Fibroblast of skin of back (primary cell): ENCODE data around the gene DEPDC5.

Experiments
- DNase-seq: peaks from one replicate; pipeline ENCODE4 v3.0.0-alpha.2; 2013

Gene DEPDC5

DNA sequence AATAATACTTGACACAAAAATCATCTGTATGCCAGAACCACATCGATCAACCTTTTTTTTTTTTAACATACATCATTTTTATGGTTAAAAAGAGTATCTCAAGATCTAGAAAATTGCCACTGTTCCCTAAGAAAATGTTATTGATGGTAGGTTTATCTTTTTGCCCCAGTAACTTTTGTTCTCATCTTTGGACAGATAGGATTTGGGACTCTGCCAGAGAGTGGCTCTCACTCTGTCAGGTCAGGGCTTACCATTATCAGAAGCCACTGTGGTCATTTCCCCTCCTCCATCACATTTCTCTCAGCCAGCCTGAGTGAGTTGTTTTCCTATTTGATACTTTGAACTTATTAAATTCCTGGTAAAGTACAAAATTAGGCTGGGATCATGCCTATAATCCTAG, 142.7 kb downstream of the DEPDC5 start:
- DNase-seq: no peak

DNA sequence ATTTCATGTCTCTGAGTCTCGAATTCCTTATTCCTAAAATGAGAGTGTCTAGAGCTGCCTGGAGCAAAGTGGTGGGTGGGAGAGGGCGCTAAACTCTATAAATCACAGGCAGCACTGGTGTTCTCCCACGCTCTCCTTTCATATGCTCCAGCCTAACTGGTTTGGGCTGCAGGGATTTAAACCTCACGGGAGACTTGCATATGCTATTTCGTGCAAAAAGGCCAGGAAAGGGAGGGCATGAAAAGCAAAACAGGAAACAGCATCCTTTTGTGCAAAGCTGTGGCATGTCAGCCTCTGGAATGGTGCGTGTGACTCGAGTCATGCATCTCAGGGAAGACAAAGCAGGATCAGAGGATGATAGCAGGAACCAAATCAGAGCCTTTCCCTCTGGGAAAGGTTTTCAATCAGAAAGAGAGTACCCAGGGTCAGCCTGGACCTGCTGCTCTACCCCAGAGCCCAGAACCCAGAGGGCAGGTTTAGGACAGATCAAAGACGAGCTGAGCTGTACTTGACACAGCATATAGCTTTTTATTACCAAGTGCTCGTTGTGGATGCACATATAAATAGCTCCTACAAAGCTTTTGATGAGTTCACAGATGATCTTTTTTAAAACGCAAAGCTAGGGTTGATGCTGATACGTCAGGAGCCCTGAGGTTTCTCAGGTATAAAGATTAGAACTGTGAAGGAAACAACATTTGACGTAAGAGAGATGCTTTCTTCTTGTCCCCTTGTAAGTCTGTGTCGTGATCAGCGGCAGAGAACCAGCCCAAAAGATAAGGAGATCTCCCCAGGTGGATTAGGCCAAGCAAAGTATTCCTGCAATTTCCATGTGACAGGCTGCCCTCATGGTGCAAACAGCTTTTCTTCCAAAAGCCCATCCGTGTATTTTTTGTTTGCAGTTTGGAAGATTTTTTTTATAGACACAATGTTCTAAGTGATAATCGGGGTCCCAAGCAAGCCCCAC, 144.3 kb downstream of the DEPDC5 start:
- peak; percentile 69 for DNase-seq

- no peak for DNase-seq
Observed at GRCh38 chr22:31898926-31899325, 145.1 kb downstream of the DEPDC5 start.

- DNase-seq: no peak
Observed at GRCh38 chr22:31899669-31900068, 145.8 kb downstream of the DEPDC5 start.

- DNase-seq: no peak
Observed at GRCh38 chr22:31901388-31902137, 147.7 kb downstream of the DEPDC5 start.

DNA sequence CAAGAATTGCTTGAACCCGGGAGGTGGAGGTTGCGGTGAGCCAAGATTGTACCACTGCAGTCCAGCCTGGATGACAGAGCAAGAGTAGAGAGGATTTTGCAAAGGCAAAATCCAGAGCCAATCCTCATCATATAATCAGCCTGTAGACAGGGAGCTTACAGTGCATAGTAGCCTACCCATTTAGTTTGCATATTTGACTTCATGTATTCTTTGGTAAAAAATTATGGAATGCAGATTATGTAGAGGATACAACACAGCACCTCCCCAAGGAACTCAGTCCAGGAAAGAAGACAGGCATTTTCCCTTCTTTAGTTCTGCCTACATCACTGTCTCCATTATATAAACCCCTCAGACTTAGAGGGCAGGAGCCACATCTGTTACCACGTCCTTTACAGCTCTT, 150.8 kb downstream of the DEPDC5 start:
- DNase-seq: no peak

DNA sequence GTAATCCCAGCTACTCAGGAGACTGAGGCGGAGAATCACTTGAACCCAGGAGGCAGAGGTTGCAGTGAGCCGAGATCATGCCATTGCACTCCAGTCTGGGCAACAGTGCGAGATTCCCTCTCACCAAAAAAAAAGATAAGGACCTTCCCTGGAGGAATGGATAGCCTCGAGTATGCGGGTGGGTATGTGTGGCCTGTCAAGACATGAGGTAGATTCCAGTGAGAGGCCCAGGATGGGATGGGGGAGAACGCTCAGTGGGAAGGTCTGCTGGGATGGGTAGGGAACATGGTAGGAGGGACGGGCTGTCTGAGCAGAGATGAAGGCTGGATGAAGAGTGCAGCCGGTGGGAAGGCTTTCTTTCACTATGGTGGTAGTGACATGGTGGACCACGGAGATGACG, 151.5 kb downstream of the DEPDC5 start:
- no peak for DNase-seq

DNA sequence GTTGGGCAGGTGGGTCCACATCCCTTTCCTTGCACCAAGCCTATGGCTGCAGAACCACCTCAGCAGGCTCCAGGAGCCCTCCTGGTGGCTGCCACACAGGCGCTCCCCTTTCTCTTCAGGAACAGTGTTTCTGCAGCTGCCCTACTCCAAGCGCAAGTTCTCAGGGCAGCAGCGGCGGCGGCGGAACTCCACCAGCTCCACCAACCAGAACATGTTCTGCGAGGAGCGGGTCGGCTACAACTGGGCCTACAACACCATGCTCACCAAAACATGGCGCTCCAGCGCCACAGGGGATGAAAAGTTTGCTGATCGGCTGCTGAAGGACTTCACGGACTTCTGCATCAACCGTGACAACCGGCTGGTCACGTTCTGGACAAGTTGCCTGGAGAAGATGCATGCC, 152.3 kb downstream of the DEPDC5 start:
- no peak for DNase-seq

DNA sequence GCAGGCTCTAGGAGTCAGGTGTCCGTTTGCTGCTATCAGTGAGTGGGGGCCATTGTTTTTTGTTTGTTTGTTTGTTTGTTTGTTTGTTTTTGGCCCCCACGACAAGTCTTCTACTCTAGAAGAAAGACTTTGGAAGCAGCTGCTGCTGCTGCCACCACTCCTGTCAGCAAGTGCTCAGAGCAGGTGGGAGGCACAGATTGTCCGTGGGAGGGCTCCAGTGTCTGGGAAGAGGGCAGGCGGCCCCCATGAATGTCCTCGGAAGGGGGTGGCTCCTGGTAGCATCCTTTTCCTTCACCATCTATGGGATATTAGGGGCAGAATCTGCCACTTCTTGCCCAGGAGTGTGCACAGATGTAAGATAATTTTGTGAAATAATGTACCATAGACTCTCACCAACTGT, 152.8 kb downstream of the DEPDC5 start:
- DNase-seq: no peak

- no peak for DNase-seq
Observed at GRCh38 chr22:31909977-31910376, 156.2 kb downstream of the DEPDC5 start.

DNA sequence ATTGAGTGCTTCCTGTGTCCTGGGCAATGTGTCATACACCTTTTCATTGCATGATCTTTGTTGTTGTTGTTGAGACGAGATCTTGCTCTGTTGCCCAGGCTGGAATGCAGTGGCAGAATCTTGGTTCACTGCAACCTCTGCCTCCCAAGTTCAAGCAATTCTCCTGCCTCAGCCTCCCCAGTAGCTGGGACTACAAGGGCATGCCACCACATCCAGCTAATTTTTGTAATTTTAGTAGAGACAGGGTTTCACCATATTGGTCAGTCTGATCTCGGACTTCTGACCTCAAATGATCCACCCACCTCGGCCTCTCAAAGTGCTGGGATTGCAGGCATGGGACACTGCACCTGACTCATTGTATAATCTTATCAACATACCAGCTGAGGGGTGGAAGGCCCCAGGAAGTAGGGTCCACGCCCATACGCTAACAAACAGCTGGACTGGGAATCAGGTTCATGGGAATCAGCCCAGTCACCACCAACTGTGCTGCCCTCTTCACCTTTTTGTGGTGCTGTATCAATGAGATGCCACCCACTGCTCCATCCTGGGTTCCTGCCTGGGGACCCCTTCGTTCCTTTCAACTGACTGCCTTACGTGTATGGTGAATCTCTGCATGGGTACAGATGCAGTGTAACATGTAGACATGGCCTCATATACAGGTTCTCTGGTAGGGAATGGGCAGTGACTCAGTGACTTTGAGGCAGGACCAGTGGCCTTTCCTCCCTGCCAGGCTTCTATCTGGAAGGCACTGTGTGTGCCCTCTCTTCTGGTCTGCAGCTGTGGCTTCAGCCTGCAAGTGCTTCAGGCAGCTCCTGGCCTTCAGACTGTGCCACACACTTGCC, 158.0 kb downstream of the DEPDC5 start:
- no peak for DNase-seq

DNA sequence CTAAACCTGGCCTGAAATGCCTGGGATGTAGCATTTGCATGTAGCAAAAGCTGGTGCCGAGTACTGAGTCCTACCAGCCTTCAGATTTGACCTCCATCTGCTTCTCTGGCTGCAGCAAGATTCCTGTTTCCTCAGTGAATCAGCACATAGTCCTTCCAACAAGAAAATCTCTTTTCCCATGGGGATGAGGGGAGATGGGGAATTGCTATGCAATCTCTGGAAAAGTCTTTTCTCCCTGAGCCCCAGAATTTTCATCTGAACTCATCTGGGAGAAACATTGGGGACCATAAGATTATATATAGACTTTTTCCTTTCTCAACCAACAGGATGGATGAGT, 158.6 kb downstream of the DEPDC5 start:
- peak; percentile 76 for DNase-seq

- DNase-seq: no peak
Observed at GRCh38 chr22:31915586-31915985, 161.8 kb downstream of the DEPDC5 start.

- DNase-seq: no peak
Observed at GRCh38 chr22:31917227-31917921, 163.6 kb downstream of the DEPDC5 start.

GRCh38 chr22:31919730-31920129, 165.9 kb downstream of the DEPDC5 start:
- no peak for DNase-seq

DNA sequence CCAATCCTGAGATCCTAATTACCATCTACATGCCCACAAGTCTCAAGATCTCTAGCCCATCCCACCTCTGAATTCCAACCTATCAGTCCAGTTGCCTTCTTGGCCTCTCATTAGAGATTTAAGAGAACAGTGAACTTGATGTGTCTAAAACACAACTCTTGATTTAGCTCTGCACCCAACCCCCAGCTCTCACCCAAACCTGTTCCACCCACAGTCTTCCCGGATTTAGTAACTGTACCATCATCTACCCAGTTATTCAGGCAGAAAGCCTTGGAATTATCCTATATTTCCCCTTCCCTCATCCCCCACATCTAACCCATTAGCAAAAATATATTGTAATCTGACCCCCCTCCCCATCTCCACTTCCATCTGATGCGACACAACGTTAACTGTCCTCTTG, 166.5 kb downstream of the DEPDC5 start:
- DNase-seq: no peak

DNA sequence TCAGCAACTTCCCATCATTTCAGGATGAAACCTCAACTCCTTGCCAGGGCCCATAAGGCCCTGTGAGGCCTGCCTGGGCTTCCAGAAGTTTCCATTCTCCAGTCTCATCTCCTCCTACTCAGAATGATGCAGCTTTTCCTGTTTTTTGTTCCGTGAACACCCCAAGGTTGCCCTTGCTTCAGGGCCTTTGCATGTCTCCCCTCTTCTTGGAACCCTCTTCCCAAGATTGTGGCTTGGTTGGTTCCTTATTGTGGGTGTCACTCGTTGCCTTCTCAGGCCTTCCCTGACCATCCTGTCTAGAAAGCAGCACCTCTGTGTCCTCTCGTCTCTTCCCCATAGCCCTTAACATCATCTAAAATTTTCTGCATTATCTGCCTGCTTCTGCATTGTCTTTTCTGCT, 167.3 kb downstream of the DEPDC5 start:
- no peak for DNase-seq

GRCh38 chr22:31922534-31922933, 168.7 kb downstream of the DEPDC5 start:
- no peak for DNase-seq

GRCh38 chr22:31923136-31923535, 169.3 kb downstream of the DEPDC5 start:
- no peak for DNase-seq

- DNase-seq: no peak
Observed at GRCh38 chr22:31923747-31924146, 169.9 kb downstream of the DEPDC5 start.

- DNase-seq: no peak
Observed at GRCh38 chr22:31925056-31925455, 171.2 kb downstream of the DEPDC5 start.

GRCh38 chr22:31926024-31926423, 172.2 kb downstream of the DEPDC5 start:
- DNase-seq: no peak
